BJ (cell line): ENCODE measurements around the gene FOXP1. TPM values are rescaled to one million over a fixed set of nuclear protein-coding genes. Genes with fewer than 3 reads are reported as not detected.

ENCODE experiments used
- CTCF ChIA-PET: fragments of 350-600 bp; formaldehyde crosslinking; extraction: SDS; loops from one replicate; lab custom pipeline; 2021; ENCODE audit warnings: antibody characterized with exemption, inconsistent platforms; lab: Yijun Ruan, JAX
- POLR2A ChIA-PET: fragments of 300-600 bp; sonication (Branson Sonifier 250); formaldehyde crosslinking; extraction: SDS; loops from one replicate; lab custom pipeline; 2021; ENCODE audit warnings: antibody characterized with exemption; lab: Charles Lee
- DNase-seq: peaks from one replicate; pipeline ENCODE4 v3.0.0-alpha.2; 2011; ENCODE audit warnings: low read depth
- H3K27me3 ChIP-seq: 2 replicates; pipeline ENCODE4 v1.6.0; 2011; ENCODE audit warnings: low read length; ENCODE audit not compliant: control insufficient read depth, insufficient read depth
- H3K36me3 ChIP-seq: 2 replicates; pipeline ENCODE4 v1.5.1; 2011; ENCODE audit warnings: low read length; ENCODE audit not compliant: control insufficient read depth, insufficient read depth
- H3K4me3 ChIP-seq: 2 replicates; pipeline ENCODE4 v1.5.1; 2011; ENCODE audit warnings: low read depth, mild to moderate bottlenecking, control low read depth, low read length
- polyA plus RNA-seq: library from polyadenylated mRNA; depleted of rRNA; stranded (reverse); fragments of >200 nt; gene quantifications from 2 replicates; pipeline ENCODE4 v1.2.3, GENCODE V29; 2011
- TF ChIP-seq, protein P1 (sequence below): IDR thresholded peaks from 2 replicates; pipeline ENCODE4 v1.5.1; 2011; ENCODE audit warnings: low read depth, mild to moderate bottlenecking, control low read depth, inconsistent platforms, low read length, moderate library complexity; ENCODE audit not compliant: insufficient read depth

The FOXP1 gene
- polyA plus RNA-seq, 1 experiment = 37.0 TPM

DNA sequence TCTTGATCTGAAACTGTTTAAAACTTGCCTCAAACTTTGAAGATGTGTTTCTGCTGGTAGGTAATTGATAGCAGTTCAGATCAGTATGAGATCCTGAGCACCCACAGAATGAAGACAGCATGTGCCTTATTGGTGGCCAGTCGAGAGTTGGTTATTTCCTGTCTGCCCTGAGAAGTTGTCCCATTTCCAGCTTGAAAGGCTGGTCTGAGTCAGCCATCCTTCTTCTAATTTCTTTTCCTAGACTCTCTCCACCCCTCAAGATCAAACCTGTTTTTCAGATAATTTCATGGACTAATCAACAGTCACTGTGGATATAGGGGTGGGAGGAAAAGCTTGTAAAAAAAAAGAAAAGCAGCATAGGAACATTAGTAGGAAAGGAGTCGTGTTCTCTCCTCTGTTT lies 464.4 kb downstream of the FOXP1 start:
- TF ChIP-seq, protein P1, sequence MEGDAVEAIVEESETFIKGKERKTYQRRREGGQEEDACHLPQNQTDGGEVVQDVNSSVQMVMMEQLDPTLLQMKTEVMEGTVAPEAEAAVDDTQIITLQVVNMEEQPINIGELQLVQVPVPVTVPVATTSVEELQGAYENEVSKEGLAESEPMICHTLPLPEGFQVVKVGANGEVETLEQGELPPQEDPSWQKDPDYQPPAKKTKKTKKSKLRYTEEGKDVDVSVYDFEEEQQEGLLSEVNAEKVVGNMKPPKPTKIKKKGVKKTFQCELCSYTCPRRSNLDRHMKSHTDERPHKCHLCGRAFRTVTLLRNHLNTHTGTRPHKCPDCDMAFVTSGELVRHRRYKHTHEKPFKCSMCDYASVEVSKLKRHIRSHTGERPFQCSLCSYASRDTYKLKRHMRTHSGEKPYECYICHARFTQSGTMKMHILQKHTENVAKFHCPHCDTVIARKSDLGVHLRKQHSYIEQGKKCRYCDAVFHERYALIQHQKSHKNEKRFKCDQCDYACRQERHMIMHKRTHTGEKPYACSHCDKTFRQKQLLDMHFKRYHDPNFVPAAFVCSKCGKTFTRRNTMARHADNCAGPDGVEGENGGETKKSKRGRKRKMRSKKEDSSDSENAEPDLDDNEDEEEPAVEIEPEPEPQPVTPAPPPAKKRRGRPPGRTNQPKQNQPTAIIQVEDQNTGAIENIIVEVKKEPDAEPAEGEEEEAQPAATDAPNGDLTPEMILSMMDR = no peak
- no peak for DNase-seq
- Histone ChIP-seq H3K36me3 (no peaks in the 10 kb centered on the region), H3K4me3 (no peak overlapping the region), H3K27me3 (no peaks in the 10 kb centered on the region)
- ChIA-PET CTCF (interaction anchor here (0.7 to 1.1 kb wide), 2 partner anchors 10 to 19 kb away, joined by 3 read pairs; no protein-coding TSS in a partner anchor), POLR2A (no interaction called here)

DNA sequence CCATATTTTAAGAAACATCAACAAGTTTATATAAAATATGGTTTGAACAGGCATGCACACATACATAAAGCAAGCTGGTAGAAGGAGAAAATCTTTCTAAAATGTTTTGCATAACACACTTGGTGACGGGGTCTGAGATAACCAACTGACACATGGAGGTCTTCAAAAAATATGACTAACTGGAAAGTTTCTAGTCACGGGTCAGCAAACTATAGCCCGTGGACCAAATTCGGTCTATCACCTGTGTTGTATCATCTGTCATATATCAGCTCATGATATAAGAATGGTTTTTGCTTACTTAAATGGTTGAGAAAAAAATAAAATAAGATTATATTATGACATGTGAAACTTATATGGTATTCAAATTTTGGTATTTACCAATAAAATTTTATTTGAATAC lies 465.1 kb downstream of the FOXP1 start:
- DNase-seq = no peak
- H3K27me3 ChIP-seq = no peaks in the 10 kb centered on the region
- CTCF ChIA-PET = interaction anchor here (0.7 to 1.1 kb wide), 3 partner anchors 11 to 20 kb away, joined by 3 read pairs; no protein-coding TSS in a partner anchor
- no peak overlapping the region for H3K4me3 ChIP-seq
- TF ChIP-seq, protein P1 = no peak
- POLR2A ChIA-PET = no interaction called here
- H3K36me3 ChIP-seq = no peaks in the 10 kb centered on the region

DNA sequence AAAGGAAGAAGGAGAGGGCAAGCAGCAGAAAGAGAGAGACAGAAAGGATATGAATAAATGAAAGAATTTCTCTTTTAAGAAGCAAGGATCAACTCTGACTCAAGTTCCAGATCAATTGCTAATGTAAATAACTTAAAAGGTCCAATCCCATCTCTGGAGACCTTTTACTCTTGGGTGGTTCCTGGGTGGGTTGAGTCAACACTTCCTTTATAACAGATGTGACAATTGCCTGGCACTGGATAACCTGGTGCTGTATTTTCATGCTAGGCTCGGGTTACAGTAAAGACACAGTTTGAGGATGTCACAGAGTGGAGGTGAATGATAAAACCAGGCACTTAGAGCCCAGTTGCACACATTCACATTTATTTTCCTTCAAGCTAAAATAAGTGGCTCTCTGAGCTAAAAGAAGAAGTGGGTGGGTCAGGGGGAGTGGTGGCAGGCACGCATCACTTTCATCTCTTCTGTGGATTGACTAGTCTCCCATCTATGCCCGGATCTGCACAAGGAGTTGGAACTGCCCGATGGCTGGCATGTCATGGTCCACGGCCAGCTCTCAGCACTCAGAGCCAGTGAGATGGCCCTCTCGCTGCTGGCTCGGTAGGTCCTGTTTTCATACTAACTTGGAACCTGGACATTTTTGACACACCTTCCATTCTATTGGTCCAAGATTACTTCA lies 465.8 kb downstream of the FOXP1 start:
- POLR2A ChIA-PET = no interaction called here
- Histone ChIP-seq H3K27me3 (no peaks in the 10 kb centered on the region), H3K4me3 (no peak overlapping the region), H3K36me3 (no peaks in the 10 kb centered on the region)
- CTCF ChIA-PET = interaction anchor here (1.1 kb wide), 1 partner anchor 15 kb away, joined by 3 read pairs; no protein-coding TSS in a partner anchor
- no peak for DNase-seq
- TF ChIP-seq, protein P1 = no peak

DNA sequence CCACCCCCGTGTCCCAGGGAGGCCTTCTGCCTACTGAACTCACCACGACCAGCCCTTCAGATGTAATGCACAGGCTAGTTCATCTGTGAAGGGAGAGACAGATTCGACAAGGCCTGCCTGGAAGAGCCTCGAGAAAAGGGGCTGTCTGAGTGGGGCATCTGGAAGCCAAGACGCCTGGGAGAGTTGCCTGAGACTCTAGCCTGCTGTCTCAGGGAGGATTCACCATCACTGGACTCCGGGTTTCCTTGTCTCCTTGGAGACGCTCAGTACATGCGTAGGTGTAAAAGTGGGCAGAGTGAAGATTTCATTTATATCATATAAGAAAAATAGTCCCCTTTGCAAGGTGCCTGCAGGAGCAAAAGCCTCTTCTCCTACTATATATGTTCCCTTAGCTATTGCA lies 468.9 kb downstream of the FOXP1 start:
- CTCF ChIA-PET = no interaction called here
- Histone ChIP-seq H3K4me3 (no peak overlapping the region), H3K27me3 (no peaks in the 10 kb centered on the region), H3K36me3 (no peaks in the 10 kb centered on the region)
- no peak for DNase-seq
- POLR2A ChIA-PET = no interaction called here
- TF ChIP-seq, protein P1 = no peak

DNA sequence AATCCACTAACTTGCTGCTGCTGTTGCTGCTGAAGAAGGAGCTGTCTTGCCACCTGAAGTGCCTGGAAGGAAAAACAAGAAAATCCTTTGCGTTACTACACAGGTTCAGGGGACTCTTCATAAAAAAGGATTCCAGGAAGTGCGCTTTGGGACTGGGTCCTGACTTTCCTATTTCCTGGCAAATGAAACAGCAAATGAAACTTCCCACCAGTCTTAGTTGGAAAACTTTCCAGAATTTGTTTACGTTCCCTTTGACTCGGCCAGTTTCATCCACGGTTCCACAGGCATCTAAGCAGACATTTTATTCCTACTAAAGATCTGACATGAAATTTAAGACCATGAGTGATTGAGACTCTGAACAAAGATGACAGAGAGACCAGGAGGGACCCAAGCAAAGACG lies 471.0 kb downstream of the FOXP1 start:
- no peak for DNase-seq
- POLR2A ChIA-PET = no interaction called here
- Histone ChIP-seq H3K36me3 (no peaks in the 10 kb centered on the region), H3K27me3 (no peaks in the 10 kb centered on the region), H3K4me3 (no peak overlapping the region)
- CTCF ChIA-PET = interaction anchor here (1.3 kb wide), 1 partner anchor 9 kb away, joined by 3 read pairs; no protein-coding TSS in a partner anchor
- TF ChIP-seq, protein P1 = no peak
